Panc1 (cell line): ENCODE data around the gene HTR1D.

ENCODE experiments used
- POLR2AphosphoS5 ChIP-seq: IDR thresholded peaks from 2 replicates; pipeline ENCODE4 v1.6.1; 2012; ENCODE audit warnings: mild to moderate bottlenecking, low read depth, low read length, moderate library complexity
- SIN3A ChIP-seq: IDR thresholded peaks from 2 replicates; pipeline ENCODE4 v1.6.1; 2012; ENCODE audit warnings: low read depth, mild to moderate bottlenecking, low read length, moderate library complexity, borderline replicate concordance; ENCODE audit not compliant: insufficient read depth
- TCF7L2 ChIP-seq: IDR thresholded peaks from 2 replicates; pipeline ENCODE4 v1.6.1; 2011; ENCODE audit warnings: mild to moderate bottlenecking, low read depth, low read length, inconsistent platforms
- TF ChIP-seq, protein P1 (sequence below): fragments of 450-650 bp; IDR thresholded peaks from 2 replicates; pipeline ENCODE4 v1.5.1; 2017; ENCODE audit warnings: mild to moderate bottlenecking
- TF ChIP-seq, protein P2 (sequence below), 2 experiments: IDR thresholded peaks; 2 replicates each; pipeline ENCODE4 v1.6.1; 2011 to 2012; ENCODE audit warnings: low read depth in 2 of 2, control low read depth in 1 of 2, low read length in 1 of 2, mild to moderate bottlenecking in 1 of 2, moderate library complexity in 1 of 2; ENCODE audit not compliant: insufficient read depth in 1 of 2

GRCh38 chr1:23251812-23252211, 34.5 kb upstream of the HTR1D start:
- TF ChIP-seq, protein P1, sequence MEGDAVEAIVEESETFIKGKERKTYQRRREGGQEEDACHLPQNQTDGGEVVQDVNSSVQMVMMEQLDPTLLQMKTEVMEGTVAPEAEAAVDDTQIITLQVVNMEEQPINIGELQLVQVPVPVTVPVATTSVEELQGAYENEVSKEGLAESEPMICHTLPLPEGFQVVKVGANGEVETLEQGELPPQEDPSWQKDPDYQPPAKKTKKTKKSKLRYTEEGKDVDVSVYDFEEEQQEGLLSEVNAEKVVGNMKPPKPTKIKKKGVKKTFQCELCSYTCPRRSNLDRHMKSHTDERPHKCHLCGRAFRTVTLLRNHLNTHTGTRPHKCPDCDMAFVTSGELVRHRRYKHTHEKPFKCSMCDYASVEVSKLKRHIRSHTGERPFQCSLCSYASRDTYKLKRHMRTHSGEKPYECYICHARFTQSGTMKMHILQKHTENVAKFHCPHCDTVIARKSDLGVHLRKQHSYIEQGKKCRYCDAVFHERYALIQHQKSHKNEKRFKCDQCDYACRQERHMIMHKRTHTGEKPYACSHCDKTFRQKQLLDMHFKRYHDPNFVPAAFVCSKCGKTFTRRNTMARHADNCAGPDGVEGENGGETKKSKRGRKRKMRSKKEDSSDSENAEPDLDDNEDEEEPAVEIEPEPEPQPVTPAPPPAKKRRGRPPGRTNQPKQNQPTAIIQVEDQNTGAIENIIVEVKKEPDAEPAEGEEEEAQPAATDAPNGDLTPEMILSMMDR = no peak
- no peak for TF ChIP-seq POLR2AphosphoS5
- TF ChIP-seq SIN3A = no peak
- TF ChIP-seq, protein P2, sequence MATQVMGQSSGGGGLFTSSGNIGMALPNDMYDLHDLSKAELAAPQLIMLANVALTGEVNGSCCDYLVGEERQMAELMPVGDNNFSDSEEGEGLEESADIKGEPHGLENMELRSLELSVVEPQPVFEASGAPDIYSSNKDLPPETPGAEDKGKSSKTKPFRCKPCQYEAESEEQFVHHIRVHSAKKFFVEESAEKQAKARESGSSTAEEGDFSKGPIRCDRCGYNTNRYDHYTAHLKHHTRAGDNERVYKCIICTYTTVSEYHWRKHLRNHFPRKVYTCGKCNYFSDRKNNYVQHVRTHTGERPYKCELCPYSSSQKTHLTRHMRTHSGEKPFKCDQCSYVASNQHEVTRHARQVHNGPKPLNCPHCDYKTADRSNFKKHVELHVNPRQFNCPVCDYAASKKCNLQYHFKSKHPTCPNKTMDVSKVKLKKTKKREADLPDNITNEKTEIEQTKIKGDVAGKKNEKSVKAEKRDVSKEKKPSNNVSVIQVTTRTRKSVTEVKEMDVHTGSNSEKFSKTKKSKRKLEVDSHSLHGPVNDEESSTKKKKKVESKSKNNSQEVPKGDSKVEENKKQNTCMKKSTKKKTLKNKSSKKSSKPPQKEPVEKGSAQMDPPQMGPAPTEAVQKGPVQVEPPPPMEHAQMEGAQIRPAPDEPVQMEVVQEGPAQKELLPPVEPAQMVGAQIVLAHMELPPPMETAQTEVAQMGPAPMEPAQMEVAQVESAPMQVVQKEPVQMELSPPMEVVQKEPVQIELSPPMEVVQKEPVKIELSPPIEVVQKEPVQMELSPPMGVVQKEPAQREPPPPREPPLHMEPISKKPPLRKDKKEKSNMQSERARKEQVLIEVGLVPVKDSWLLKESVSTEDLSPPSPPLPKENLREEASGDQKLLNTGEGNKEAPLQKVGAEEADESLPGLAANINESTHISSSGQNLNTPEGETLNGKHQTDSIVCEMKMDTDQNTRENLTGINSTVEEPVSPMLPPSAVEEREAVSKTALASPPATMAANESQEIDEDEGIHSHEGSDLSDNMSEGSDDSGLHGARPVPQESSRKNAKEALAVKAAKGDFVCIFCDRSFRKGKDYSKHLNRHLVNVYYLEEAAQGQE (IDR thresholded peaks at IDR 0.05; ENCODE audit: insufficient read depth in 1 of 2, low read depth in 2 of 2, low read length in 1 of 2) = no peak
- TF ChIP-seq TCF7L2 = no peak
